Heart left ventricle (tissue), 13 donors: ENCODE measurements around the gene TNFSF15.

Source experiments
- CTCF ChIP-seq, 12 donors: fragments of 200-600 bp; sonication (generic) in 4 of 12; IDR thresholded peaks; one replicate each; pipeline versions ENCODE4 v1.5.0 to v1.8.0; 2018 to 2022; ENCODE audit warnings: antibody characterized with exemption in 12 of 12, mild to moderate bottlenecking in 5 of 12
- POLR2A ChIP-seq, 2 donors: fragments of 450-650 bp; IDR thresholded peaks; one replicate each; pipeline ENCODE4 v1.6.1; 2017; ENCODE audit warnings: antibody characterized with exemption in 2 of 2, mild to moderate bottlenecking in 2 of 2, moderate library complexity in 2 of 2
- donor health status: ischemic (EF 13 %, LVEDD 7.1; RV severe dilation, severe dysfunction).
- donor health status: DM: no; HTN: yes; CAD: no.
- donor health status: DM: no; HTN: no; CAD: no.
- donor health status: ischemic (EF 25% LVEDD 6.9; RV normal size, moderate dysfunction).
- donor health status: ischemic (EF 25% LVEDD 5.7; RV mildly dilated, moderate dysfunction).
- donor health status: ischemic (EF 35%, LVEDD 5.7; RV mildly dilated, moderate dysfunction).
- donor health status: nonischemic (EF 11% LVEDD 7.7; RV severe dilation, severe dysfunction).
- donor health status: DM: yes; HTN: yes; CAD: no.
- donor health status: PGD.
- donor health status: ischemic (EF 29% LVEDD 5.4; RV normal size, mild dysfunction).
- donor health status: nonischemic (EF 23%, LVEDD 6.1; RV moderate dilation, normal function).

GRCh38 chr9:114825126-114825795, 19.4 kb upstream of the TNFSF15 start:
- TF ChIP-seq CTCF (IDR thresholded peaks at IDR 0.05) (no peak), POLR2A (IDR thresholded peaks at IDR 0.05) (no peak)
